Activated CD8-positive, alpha-beta memory T cell treated with anti-CD3 and anti-CD28 coated beads, Interleukin-2, amount 10 ng/mL, durations not matched to agents 7 days and 5 days (primary cell): ENCODE measurements around the gene PPIF. TPM values are rescaled to one million over a fixed set of nuclear protein-coding genes. Genes with fewer than 3 reads are reported as not detected.

Experiments
- ATAC-seq: fragments of 150-1000 bp; cut with Tn5 transposase; one replicate; pipeline ENCODE4 v1.10.0; 2021; ENCODE audit warnings: moderate library complexity
- CTCF ChIA-PET: fragments of 350-600 bp; sonication (Branson Sonifier 250); formaldehyde crosslinking; loops from one replicate; lab custom pipeline; 2021; ENCODE audit warnings: antibody characterized with exemption; lab: Charles Lee
- DNase-seq: peaks from one replicate; pipeline ENCODE4 v3.0.0-alpha.2; 2020
- H3K27ac Mint-ChIP-seq: one replicate; pipeline ENCODE4 v1.8.0; 2021; ENCODE audit warnings: mild to moderate bottlenecking, mixed read lengths
- H3K27me3 Mint-ChIP-seq: one replicate; pipeline ENCODE4 v1.8.0; 2021; ENCODE audit warnings: mixed read lengths
- H3K36me3 Mint-ChIP-seq: one replicate; pipeline ENCODE4 v1.8.0; 2021; ENCODE audit warnings: mild to moderate bottlenecking, mixed read lengths
- H3K4me1 Mint-ChIP-seq: one replicate; pipeline ENCODE4 v1.8.0; 2021; ENCODE audit warnings: mixed read lengths
- H3K4me3 Mint-ChIP-seq: one replicate; pipeline ENCODE4 v1.8.0; 2021; ENCODE audit warnings: mild to moderate bottlenecking, moderate library complexity, mixed read lengths
- H3K9me3 Mint-ChIP-seq: one replicate; pipeline ENCODE4 v1.8.0; 2022; ENCODE audit warnings: low read depth, mixed read lengths
- total RNA-seq, 2 experiments: library from RNA; stranded (reverse); gene quantifications; one replicate each; pipeline ENCODE4 v1.2.3, GENCODE V29; 2021

Gene PPIF
- total RNA-seq, 2 experiments from 2014 or later: 119 to 144 TPM

DNA sequence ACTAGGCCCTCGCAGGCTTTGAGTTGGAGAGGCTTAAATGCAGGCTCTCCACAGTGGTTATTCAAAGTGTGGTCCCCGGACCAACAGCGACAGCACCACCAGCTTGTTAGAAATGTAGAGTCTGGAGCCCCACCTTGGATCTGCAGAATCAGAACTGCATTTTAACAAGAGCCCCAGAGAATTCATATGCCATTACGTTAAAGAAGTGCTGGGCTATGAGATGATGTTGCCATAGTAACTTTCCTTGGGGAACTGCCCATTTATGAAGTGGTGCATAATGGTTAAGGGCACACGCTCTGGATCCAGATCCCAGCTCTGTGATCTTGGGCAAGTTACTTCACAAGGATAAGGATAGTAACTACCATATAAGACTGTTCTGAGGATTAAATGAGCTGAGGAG lies 49.3 kb downstream of the PPIF start:
- ATAC-seq (no peak), DNase-seq (no peak)
- no peaks in the 10 kb centered on the region for H3K36me3 Mint-ChIP-seq
- no peak overlapping the region for H3K27ac Mint-ChIP-seq
- H3K4me3 Mint-ChIP-seq: no peak overlapping the region
- CTCF ChIA-PET: interaction anchor here (0.5 to 1.1 kb wide), 3 partner anchors 23 to 665 kb away, joined by 3 read pairs; no protein-coding TSS in a partner anchor
- no peaks in the 10 kb centered on the region for H3K4me1 Mint-ChIP-seq
- H3K27me3 Mint-ChIP-seq: no peaks in the 10 kb centered on the region
- H3K9me3 Mint-ChIP-seq: no peaks in the 10 kb centered on the region

GRCh38 chr10:79397051-79397450 lies 49.8 kb downstream of the PPIF start:
- Mint-ChIP-seq H3K27ac (no peak overlapping the region), H3K36me3 (no peaks in the 10 kb centered on the region), H3K27me3 (no peaks in the 10 kb centered on the region), H3K9me3 (no peaks in the 10 kb centered on the region), H3K4me3 (no peak overlapping the region), H3K4me1 (no peaks in the 10 kb centered on the region)
- CTCF ChIA-PET: interaction anchor here (0.5 to 1.1 kb wide), 2 partner anchors 71 to 664 kb away, joined by 3 read pairs; no protein-coding TSS in a partner anchor
- DNase-seq (no peak), ATAC-seq (no peak)

- H3K4me3 Mint-ChIP-seq: no peak overlapping the region
- no peak for ATAC-seq
- DNase-seq: no peak
- CTCF ChIA-PET: interaction anchor here (1.1 to 2.0 kb wide), 2 partner anchors 23 to 71 kb away, joined by 3 to 7 read pairs; no protein-coding TSS in a partner anchor
- H3K9me3 Mint-ChIP-seq: no peaks in the 10 kb centered on the region
- no peak overlapping the region for H3K27ac Mint-ChIP-seq
- no peaks in the 10 kb centered on the region for H3K36me3 Mint-ChIP-seq
- H3K27me3 Mint-ChIP-seq: no peaks in the 10 kb centered on the region
- H3K4me1 Mint-ChIP-seq: no peaks in the 10 kb centered on the region
Observed at GRCh38 chr10:79397575-79398303, 50.5 kb downstream of the PPIF start.

GRCh38 chr10:79398642-79399041 lies 51.4 kb downstream of the PPIF start:
- Mint-ChIP-seq H3K36me3 (no peaks in the 10 kb centered on the region), H3K9me3 (no peaks in the 10 kb centered on the region), H3K4me3 (no peak overlapping the region), H3K4me1 (no peaks in the 10 kb centered on the region), H3K27me3 (no peaks in the 10 kb centered on the region), H3K27ac (no peak overlapping the region)
- DNase-seq (no peak), ATAC-seq (no peak)
- CTCF ChIA-PET: interaction anchor here (2.0 kb wide), 1 partner anchor 24 kb away, joined by 7 read pairs; no protein-coding TSS in a partner anchor

DNA sequence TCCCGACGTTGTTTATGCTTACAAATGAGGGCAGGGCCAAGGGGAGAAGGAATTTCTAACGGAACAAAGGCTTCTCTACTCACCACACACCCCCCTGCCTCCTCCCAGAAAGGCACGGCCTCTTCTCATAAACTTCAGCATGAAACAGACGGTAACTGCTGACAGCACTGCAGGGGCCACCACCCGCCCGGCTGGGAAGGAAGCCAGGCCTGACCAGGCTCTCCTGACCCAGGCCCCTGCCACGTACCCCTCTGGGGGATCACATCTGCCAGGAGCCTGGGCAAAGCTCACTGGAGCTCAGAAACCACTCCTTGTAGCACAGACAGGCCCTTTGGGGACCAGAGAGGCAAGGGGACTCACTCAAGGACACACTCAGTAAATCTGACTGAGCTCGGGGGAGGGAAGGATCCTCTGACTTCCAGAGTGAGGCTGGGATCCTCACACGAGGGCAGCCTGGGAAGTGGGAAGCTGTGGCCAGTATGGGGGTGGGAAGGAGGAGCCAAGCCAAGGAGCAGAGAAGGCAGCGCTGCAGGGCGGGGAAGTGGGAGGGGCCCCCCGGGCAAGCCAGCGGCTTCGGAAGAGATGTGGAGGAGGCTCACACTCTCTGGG lies 52.1 kb downstream of the PPIF start:
- H3K9me3 Mint-ChIP-seq: no peaks in the 10 kb centered on the region
- no peak for DNase-seq
- H3K36me3 Mint-ChIP-seq: no peaks in the 10 kb centered on the region
- H3K4me1 Mint-ChIP-seq: no peaks in the 10 kb centered on the region
- no peak overlapping the region for H3K27ac Mint-ChIP-seq
- CTCF ChIA-PET: interaction anchor here (1.2 to 2.0 kb wide), 3 partner anchors 17 to 88 kb away, joined by 3 to 7 read pairs (median 4); no protein-coding TSS in a partner anchor
- ATAC-seq: no peak
- no peak overlapping the region for H3K4me3 Mint-ChIP-seq
- no peaks in the 10 kb centered on the region for H3K27me3 Mint-ChIP-seq

DNA sequence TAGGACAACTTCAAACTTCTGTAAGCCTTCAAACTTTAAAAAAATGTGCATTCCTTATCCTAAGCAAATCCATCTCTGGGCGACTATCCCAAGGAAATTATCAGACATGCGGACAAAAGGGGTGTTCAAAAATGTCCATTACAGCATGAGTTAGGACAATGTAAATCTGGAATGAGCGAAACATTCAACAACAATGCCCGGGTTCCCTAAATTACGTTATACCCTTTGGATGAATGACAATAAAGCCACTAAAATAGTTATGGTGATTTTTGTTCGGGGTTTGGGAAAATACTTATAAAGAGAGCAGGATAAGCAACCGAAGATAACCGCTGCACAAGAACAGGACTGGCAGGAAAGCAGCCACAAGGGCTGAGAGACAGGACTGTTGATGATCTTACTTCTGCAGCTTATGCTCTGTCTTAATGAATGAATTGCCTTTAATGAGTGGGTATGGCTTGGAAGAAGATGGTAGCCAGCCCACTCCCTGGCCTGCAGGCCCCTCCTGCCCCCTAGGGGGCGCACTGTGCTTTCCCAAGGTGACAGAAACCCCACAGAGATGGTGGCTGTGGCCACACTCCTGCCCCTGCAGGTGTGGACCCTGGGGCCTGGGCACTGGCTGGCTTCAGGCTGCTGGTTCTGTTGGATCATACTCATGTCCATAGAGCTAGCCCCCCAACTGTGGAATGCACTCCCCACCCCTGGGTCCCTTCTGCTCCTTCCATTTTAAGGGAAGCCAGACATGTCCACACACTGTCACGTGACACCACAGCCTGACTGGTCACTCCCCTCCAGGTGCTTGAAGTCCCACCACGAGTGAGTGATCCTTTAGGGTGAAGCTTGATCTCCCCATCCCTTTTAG lies 53.1 kb downstream of the PPIF start:
- Mint-ChIP-seq H3K27me3 (no peaks in the 10 kb centered on the region), H3K36me3 (no peaks in the 10 kb centered on the region), H3K27ac (no peak overlapping the region), H3K4me1 (no peaks in the 10 kb centered on the region), H3K9me3 (no peaks in the 10 kb centered on the region), H3K4me3 (no peak overlapping the region)
- ATAC-seq: peak; percentile 64
- CTCF ChIA-PET: interaction anchor here (0.7 to 1.4 kb wide), 10 partner anchors 9 to 663 kb away, joined by 3 to 5 read pairs (median 3); no protein-coding TSS in a partner anchor
- peak; percentile 71 for DNase-seq

- H3K9me3 Mint-ChIP-seq: no peaks in the 10 kb centered on the region
- no peak overlapping the region for H3K27ac Mint-ChIP-seq
- ATAC-seq (peak; percentile 14), DNase-seq (no peak)
- H3K27me3 Mint-ChIP-seq: no peaks in the 10 kb centered on the region
- no peak overlapping the region for H3K4me3 Mint-ChIP-seq
- H3K4me1 Mint-ChIP-seq: no peaks in the 10 kb centered on the region
- H3K36me3 Mint-ChIP-seq: no peaks in the 10 kb centered on the region
- CTCF ChIA-PET: interaction anchor here (0.7 to 1.4 kb wide), 8 partner anchors 10 to 662 kb away, joined by 3 to 5 read pairs (median 3); no protein-coding TSS in a partner anchor
Observed at GRCh38 chr10:79401015-79401921, 54.0 kb downstream of the PPIF start.

DNA sequence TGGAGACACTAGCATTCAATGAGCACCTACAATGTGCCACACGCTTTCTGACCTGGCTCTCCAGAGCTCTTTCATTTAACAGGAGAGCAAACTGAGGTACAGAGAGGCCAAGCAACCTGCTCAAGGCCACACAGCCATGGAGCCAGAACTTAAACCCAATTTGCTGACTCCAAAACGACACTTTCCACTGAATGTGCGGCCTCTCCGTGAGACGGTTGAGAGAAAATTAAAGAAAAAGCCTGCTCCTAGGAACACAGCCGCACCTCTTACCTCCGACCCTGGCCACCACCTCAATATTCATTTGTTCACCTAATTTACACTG lies 55.3 kb downstream of the PPIF start:
- H3K27me3 Mint-ChIP-seq: no peaks in the 10 kb centered on the region
- DNase-seq: no peak

DNA sequence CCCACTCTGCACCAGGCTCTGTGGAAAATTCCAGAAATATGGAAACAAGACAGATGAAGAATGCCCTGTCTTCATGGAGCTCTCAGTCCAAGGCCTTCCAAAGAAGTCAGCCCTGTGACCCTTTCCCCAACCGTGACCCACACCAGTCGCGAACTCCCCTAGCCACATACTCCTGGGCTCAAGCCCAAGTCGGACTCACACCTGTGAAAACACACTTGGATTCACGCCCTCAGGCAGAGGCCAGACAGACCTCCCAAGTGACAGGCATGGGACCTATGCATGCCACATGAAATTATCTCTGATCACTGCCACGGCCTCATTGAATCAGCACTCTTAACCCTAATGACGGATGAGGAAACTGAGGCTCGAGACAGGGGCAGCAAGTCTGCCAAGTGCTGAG lies 55.7 kb downstream of the PPIF start:
- DNase-seq: no peak
- no peak for ATAC-seq
- no peaks in the 10 kb centered on the region for H3K4me1 Mint-ChIP-seq
- no peaks in the 10 kb centered on the region for H3K27me3 Mint-ChIP-seq
- no peaks in the 10 kb centered on the region for H3K36me3 Mint-ChIP-seq
- no peaks in the 10 kb centered on the region for H3K9me3 Mint-ChIP-seq
- CTCF ChIA-PET: no interaction called here
- H3K4me3 Mint-ChIP-seq: no peak overlapping the region
- H3K27ac Mint-ChIP-seq: no peak overlapping the region

More for the DNA sequence above, 55.3 kb downstream of the PPIF start:
- CTCF ChIA-PET: no interaction called here
- no peaks in the 10 kb centered on the region for H3K9me3 Mint-ChIP-seq
- no peaks in the 10 kb centered on the region for H3K36me3 Mint-ChIP-seq
- no peak overlapping the region for H3K4me3 Mint-ChIP-seq
- no peak overlapping the region for H3K27ac Mint-ChIP-seq
- no peak for ATAC-seq
- no peaks in the 10 kb centered on the region for H3K4me1 Mint-ChIP-seq

DNA sequence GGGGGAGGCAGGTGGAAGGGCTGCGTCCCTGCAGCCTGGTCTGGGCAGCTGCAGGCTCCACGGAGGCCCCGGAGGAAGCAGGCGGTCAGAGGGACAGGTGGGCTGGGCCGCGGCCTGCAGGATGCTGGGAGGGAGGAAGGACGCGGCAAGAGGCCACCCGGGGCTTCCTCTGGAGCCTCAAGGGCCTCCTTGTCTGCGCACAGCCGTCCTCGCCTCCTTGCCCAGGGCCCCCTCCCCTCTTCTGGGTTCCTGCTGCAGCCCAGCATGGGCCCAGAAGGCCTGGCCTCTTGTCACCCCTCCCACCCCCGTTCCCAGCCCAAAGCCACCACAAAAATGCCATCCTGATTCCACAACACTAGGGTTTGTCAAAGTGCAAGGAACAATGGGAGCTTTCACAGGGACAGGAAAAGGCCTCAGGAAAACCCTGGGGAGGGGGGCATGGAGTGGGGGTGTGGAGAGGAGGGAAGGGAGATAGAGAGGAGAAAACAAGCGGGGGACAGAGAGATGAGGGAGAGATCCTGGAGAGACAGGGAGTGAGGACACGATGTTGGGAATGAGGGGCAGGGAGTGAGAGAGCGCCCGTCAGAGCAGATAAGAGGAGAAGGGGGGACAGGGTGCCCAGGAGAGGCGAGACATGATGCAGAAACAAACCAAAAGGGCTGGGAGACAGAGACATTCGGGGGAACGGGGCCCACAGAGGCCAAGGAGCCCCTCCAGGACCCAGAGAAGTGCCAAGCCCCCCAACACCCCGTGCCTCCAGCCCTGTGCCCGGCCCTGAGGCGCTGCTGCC lies 56.4 kb downstream of the PPIF start:
- no peak for DNase-seq
- Mint-ChIP-seq H3K4me3 (no peak overlapping the region), H3K27me3 (no peaks in the 10 kb centered on the region), H3K4me1 (no peaks in the 10 kb centered on the region), H3K36me3 (no peaks in the 10 kb centered on the region), H3K9me3 (no peaks in the 10 kb centered on the region), H3K27ac (no peak overlapping the region)
- ATAC-seq: no peak
- CTCF ChIA-PET: interaction anchor here (1.2 kb wide), 1 partner anchor 29 kb away, joined by 5 read pairs; no protein-coding TSS in a partner anchor

DNA sequence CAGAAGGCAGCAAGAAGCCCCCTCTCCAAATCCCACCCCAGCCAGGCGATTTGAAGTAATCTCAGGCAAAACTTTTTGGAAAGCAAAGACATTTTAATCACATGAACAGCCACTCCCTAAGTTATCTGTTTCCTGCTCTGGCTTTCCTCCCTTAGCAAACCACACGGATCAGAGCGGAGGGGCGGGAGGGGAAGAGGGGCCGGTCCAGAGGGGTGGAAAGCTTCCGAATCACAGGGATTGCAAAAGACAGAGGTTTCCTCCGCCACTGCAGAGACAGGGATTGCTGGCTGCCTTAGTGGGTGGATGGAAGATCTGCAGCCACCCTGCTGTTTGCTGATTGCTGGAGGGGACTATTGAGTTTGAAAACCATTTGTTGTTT lies 57.0 kb downstream of the PPIF start:
- Mint-ChIP-seq H3K27me3 (no peaks in the 10 kb centered on the region), H3K36me3 (no peaks in the 10 kb centered on the region), H3K9me3 (no peaks in the 10 kb centered on the region), H3K4me3 (no peak overlapping the region), H3K4me1 (no peaks in the 10 kb centered on the region), H3K27ac (no peak overlapping the region)
- ATAC-seq (no peak), DNase-seq (no peak)
- CTCF ChIA-PET: interaction anchor here (1.2 kb wide), 1 partner anchor 30 kb away, joined by 5 read pairs; no protein-coding TSS in a partner anchor

DNA sequence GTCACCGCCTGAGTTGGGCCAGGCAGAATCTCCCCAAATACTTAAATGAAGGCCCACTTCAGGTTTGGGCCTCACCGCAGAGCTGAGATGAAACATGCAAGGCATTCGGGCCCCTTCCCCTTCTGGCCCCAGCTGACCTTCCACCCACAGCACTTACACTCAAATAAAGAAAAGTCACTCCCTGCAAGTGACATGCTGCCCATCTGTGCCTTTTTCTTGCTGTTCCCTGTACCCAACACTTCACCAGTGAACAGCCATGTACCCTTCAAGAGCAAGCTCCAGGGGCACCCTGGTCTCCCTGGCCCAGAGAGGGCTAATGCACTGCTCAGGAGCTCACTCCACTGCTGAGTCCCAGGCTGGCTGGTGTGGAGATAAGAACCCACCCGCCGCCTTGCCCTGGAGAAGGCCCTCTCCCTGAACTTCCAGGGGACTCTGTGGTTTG lies 57.4 kb downstream of the PPIF start:
- no peak for DNase-seq
- H3K9me3 Mint-ChIP-seq: no peaks in the 10 kb centered on the region
- ATAC-seq: no peak
- H3K4me3 Mint-ChIP-seq: no peak overlapping the region
- no peaks in the 10 kb centered on the region for H3K27me3 Mint-ChIP-seq
- no peaks in the 10 kb centered on the region for H3K36me3 Mint-ChIP-seq
- H3K4me1 Mint-ChIP-seq: no peaks in the 10 kb centered on the region
- H3K27ac Mint-ChIP-seq: no peak overlapping the region
- CTCF ChIA-PET: interaction anchor here (1.2 kb wide), 1 partner anchor 30 kb away, joined by 5 read pairs; no protein-coding TSS in a partner anchor
